Measurements from ENCODE around the gene UBB. TPM values are rescaled to one million over a fixed set of nuclear protein-coding genes. Genes with fewer than 3 reads are reported as not detected.

UBB gene
- total RNA-seq, 1 experiment from 2014 or later = 1,900 TPM

DNA sequence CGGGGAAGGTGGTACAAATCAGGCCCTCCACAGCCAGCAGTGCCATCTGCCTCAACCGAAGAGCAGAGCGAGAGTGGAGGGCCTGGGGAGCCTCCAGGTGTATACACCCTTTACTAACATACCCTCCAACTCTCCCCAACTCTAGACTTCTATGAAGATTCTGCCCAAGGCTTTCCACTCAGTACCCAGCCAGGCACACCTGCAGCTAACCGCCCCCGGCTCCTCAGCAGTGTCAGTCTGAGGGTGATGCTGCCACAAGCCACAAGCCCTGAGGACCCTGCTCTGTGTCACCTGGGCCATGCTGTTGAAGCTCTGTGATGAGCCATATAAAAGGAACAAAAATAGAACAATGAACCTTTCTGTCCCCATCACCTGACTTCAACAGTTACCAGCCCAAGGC lies 31.5 kb upstream of the UBB start:
- H3K4me1 Mint-ChIP-seq (ENCODE audit: low read depth, unreplicated experiment) = no peaks in the 10 kb centered on the region
- H3K4me3 ChIP-seq (ENCODE audit: low read depth, low read length) = no peak overlapping the region
- H3K4me1 ChIP-seq = peaks cover 7% of the 10 kb centered on the region; the same call in 1 of the 2 replicates
- no peaks in the 10 kb centered on the region for H3K36me3 ChIP-seq (ENCODE audit: control insufficient read depth, insufficient read depth, low read length)
- no peaks in the 10 kb centered on the region for H3K27me3 Mint-ChIP-seq (ENCODE audit: insufficient read depth, unreplicated experiment)
- peaks cover 32% of the 10 kb centered on the region for H3K36me3 Mint-ChIP-seq (ENCODE audit: insufficient read depth, unreplicated experiment)
- BruUV-seq (replicated peaks) = no TSS peak
- no peak overlapping the region for H3K4me3 Mint-ChIP-seq (ENCODE audit: unreplicated experiment)
- no peak for DNase-seq
- CTCF ChIA-PET = no interaction called here
- 0 out of 2 replicates have a peak, but pooled peaks cover 4% of the 10 kb centered on the region for H3K9me3 ChIP-seq
- intact Hi-C loops (cut with micrococcal nuclease; ENCODE audit: unreplicated experiment) = no loop called here
- no peaks in the 10 kb centered on the region for H3K9me3 Mint-ChIP-seq (ENCODE audit: unreplicated experiment)
- TF ChIP-seq, protein P1, sequence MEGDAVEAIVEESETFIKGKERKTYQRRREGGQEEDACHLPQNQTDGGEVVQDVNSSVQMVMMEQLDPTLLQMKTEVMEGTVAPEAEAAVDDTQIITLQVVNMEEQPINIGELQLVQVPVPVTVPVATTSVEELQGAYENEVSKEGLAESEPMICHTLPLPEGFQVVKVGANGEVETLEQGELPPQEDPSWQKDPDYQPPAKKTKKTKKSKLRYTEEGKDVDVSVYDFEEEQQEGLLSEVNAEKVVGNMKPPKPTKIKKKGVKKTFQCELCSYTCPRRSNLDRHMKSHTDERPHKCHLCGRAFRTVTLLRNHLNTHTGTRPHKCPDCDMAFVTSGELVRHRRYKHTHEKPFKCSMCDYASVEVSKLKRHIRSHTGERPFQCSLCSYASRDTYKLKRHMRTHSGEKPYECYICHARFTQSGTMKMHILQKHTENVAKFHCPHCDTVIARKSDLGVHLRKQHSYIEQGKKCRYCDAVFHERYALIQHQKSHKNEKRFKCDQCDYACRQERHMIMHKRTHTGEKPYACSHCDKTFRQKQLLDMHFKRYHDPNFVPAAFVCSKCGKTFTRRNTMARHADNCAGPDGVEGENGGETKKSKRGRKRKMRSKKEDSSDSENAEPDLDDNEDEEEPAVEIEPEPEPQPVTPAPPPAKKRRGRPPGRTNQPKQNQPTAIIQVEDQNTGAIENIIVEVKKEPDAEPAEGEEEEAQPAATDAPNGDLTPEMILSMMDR (IDR thresholded peaks at IDR 0.05; ENCODE audit: insufficient read depth in 1 of 2, low read depth in 1 of 2, low read length in 1 of 2, severe bottlenecking in 1 of 2, unreplicated experiment in 1 of 2) = no peak
- H3K27ac Mint-ChIP-seq (ENCODE audit: unreplicated experiment) = no peak overlapping the region
- no peaks in the 10 kb centered on the region for H3K27me3 ChIP-seq (replicated peaks; ENCODE audit: control insufficient read depth, insufficient read depth, low read length)
- POLR2A ChIA-PET = no interaction called here

DNA sequence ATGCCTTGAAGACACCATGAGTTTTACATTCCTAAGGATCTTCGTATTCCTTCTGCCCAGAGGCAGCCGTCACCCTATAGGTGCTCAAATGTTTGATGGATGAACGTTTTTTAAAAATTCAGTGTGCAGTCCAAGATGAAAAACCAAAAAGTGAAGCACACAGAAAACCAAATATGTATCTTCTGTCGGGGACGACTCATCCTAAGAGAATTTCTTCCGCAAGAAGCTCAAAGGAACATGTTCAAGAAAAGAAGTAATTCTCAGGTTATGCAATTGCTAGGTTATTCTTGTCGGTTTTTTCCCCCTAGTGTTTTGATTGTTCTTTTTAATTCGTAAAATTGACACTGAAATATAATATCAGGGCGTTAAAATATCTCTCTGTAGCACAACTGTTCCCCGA lies 29.1 kb upstream of the UBB start:
- H3K36me3 ChIP-seq (ENCODE audit: control insufficient read depth, insufficient read depth, low read length) = no peaks in the 10 kb centered on the region
- ChIA-PET POLR2A (interaction anchor here (2.4 to 2.8 kb wide), 2 partner anchors 29 to 87 kb away, joined by 12 to 15 read pairs; partner anchors contain the start of gene UBB), CTCF (interaction anchor here (3.0 kb wide), 1 partner anchor 12 kb away, joined by 17 read pairs; no protein-coding TSS in a partner anchor)
- Mint-ChIP-seq H3K4me1 (ENCODE audit: low read depth, unreplicated experiment) (no peaks in the 10 kb centered on the region), H3K27me3 (ENCODE audit: insufficient read depth, unreplicated experiment) (no peaks in the 10 kb centered on the region), H3K36me3 (ENCODE audit: insufficient read depth, unreplicated experiment) (peaks cover 24% of the 10 kb centered on the region), H3K9me3 (ENCODE audit: unreplicated experiment) (no peaks in the 10 kb centered on the region), H3K27ac (ENCODE audit: unreplicated experiment) (peak overlapping the region; percentile 88), H3K4me3 (ENCODE audit: unreplicated experiment) (peak overlapping the region; percentile 93)
- TF ChIP-seq, protein P1 (IDR thresholded peaks at IDR 0.05; ENCODE audit: insufficient read depth in 1 of 2, low read depth in 1 of 2, low read length in 1 of 2, severe bottlenecking in 1 of 2, unreplicated experiment in 1 of 2) = no peak
- H3K9me3 ChIP-seq = 0 out of 2 replicates have a peak, but pooled peaks cover 4% of the 10 kb centered on the region
- no TSS peak for BruUV-seq (replicated peaks)
- intact Hi-C loops (cut with micrococcal nuclease; ENCODE audit: unreplicated experiment) = loop anchor here (2.0 kb wide), 1 partner anchor 65 kb away; no protein-coding TSS in a partner anchor
- H3K27me3 ChIP-seq (replicated peaks; ENCODE audit: control insufficient read depth, insufficient read depth, low read length) = no peaks in the 10 kb centered on the region
- peak overlapping the region; percentile 55 for H3K4me3 ChIP-seq (ENCODE audit: low read depth, low read length)
- DNase-seq = no peak
- peaks cover 7% of the 10 kb centered on the region; the same call in 1 of the 2 replicates for H3K4me1 ChIP-seq

DNA sequence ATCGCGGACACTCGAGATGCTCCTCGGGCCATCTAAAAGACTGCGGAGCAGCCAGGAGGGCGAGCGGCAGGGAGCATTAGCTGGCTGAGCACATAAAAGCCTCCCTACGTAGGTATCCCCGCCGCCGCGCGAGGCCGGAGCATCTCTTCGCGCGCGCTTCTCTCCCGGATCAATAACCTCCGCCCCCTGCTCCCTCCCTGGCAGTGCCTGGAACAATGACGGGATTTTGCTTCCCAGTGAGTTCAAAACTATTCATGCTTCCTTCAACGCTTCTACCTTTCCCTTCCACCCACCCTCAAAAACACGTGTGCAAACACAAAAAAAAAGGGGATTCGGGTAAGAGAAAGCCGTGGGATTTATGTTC lies 28.6 kb upstream of the UBB start:
- Mint-ChIP-seq H3K9me3 (ENCODE audit: unreplicated experiment) (no peaks in the 10 kb centered on the region), H3K4me3 (ENCODE audit: unreplicated experiment) (peak overlapping the region; percentile 93), H3K27ac (ENCODE audit: unreplicated experiment) (peak overlapping the region; percentile 88), H3K36me3 (ENCODE audit: insufficient read depth, unreplicated experiment) (peaks cover 20% of the 10 kb centered on the region), H3K4me1 (ENCODE audit: low read depth, unreplicated experiment) (no peaks in the 10 kb centered on the region), H3K27me3 (ENCODE audit: insufficient read depth, unreplicated experiment) (no peaks in the 10 kb centered on the region)
- BruUV-seq (replicated peaks) = no TSS peak
- intact Hi-C loops (cut with micrococcal nuclease; ENCODE audit: unreplicated experiment) = loop anchor here (2.0 kb wide), 1 partner anchor 65 kb away; no protein-coding TSS in a partner anchor
- 0 out of 2 replicates have a peak, but pooled peaks cover 4% of the 10 kb centered on the region for H3K9me3 ChIP-seq
- ChIA-PET CTCF (interaction anchor here (1.1 to 3.0 kb wide), 2 partner anchors 11 to 12 kb away, joined by 5 to 17 read pairs; no protein-coding TSS in a partner anchor), POLR2A (interaction anchor here (2.4 to 2.8 kb wide), 2 partner anchors 29 to 86 kb away, joined by 12 to 15 read pairs; partner anchors contain the start of gene UBB)
- peak; percentile 53 to 54 for DNase-seq
- peaks cover 7% of the 10 kb centered on the region; the same call in 1 of the 2 replicates for H3K4me1 ChIP-seq
- peak overlapping the region; percentile 55 for H3K4me3 ChIP-seq (ENCODE audit: low read depth, low read length)
- H3K36me3 ChIP-seq (ENCODE audit: control insufficient read depth, insufficient read depth, low read length) = no peaks in the 10 kb centered on the region
- H3K27me3 ChIP-seq (replicated peaks; ENCODE audit: control insufficient read depth, insufficient read depth, low read length) = no peaks in the 10 kb centered on the region
- TF ChIP-seq, protein P1 (IDR thresholded peaks at IDR 0.05; ENCODE audit: insufficient read depth in 1 of 2, low read depth in 1 of 2, low read length in 1 of 2, severe bottlenecking in 1 of 2, unreplicated experiment in 1 of 2) = no peak
